HepG2 (cell line): Measurements from ENCODE around the gene CHCHD3.

Experiments used
- ATF3 ChIP-seq: sonication (generic); formaldehyde crosslinking; IDR thresholded peaks from 2 replicates; pipeline ENCODE4 v1.4.0; 2020; ENCODE audit warnings: missing genetic modification reagents
- CEBPB ChIP-seq: IDR thresholded peaks from 2 replicates; pipeline ENCODE4 v1.6.1; 2011; ENCODE audit warnings: low read depth, low read length, improper control_type of control experiment, borderline replicate concordance
- CTCF ChIP-seq: sonication (generic); formaldehyde crosslinking; IDR thresholded peaks from 2 replicates; pipeline ENCODE4 v1.5.0; 2020; ENCODE audit warnings: mild to moderate bottlenecking, missing genetic modification reagents, moderate library complexity
- ELF3 ChIP-seq: IDR thresholded peaks from 2 replicates; pipeline ENCODE4 v1.6.1; 2016; ENCODE audit warnings: missing genetic modification reagents, missing compliant biosample characterization
- EP300 ChIP-seq, 3 experiments: sonication (generic) in 1 of 3; formaldehyde crosslinking in 1 of 3; IDR thresholded peaks; 2 replicates each; pipeline versions ENCODE4 v1.5.1 to v1.6.1; 2011 to 2020; ENCODE audit warnings: low read depth in 2 of 3, low read length in 2 of 3, borderline replicate concordance in 1 of 3, improper control_type of control experiment in 1 of 3, mild to moderate bottlenecking in 1 of 3, missing genetic modification reagents in 1 of 3, moderate library complexity in 1 of 3
- EZH2 ChIP-seq: conservative IDR thresholded peaks from 2 replicates; pipeline ENCODE4 v1.6.1; 2012; ENCODE audit warnings: mild to moderate bottlenecking, low read depth, low read length, moderate library complexity
- FOXK2 ChIP-seq: fragments of 450-650 bp; IDR thresholded peaks from 2 replicates; pipeline ENCODE4 v1.6.1; 2016
- POLR2AphosphoS5 ChIP-seq: IDR thresholded peaks from 2 replicates; pipeline ENCODE4 v1.6.1; 2012; ENCODE audit warnings: low read depth, low read length
- TBL1XR1 ChIP-seq: fragments of 150-350 bp; IDR thresholded peaks from 2 replicates; pipeline ENCODE4 v1.6.1; 2014; ENCODE audit warnings: borderline replicate concordance, low read length; ENCODE audit not compliant: partially characterized antibody
- THRA ChIP-seq: sonication (generic); formaldehyde crosslinking; IDR thresholded peaks from 2 replicates; pipeline ENCODE4 v1.4.0; 2020; ENCODE audit warnings: missing genetic modification reagents, borderline replicate concordance
- YY1 ChIP-seq: IDR thresholded peaks from 2 replicates; pipeline ENCODE4 v1.6.1; 2011; ENCODE audit warnings: low read length, low read depth, moderate library complexity, mild to moderate bottlenecking; ENCODE audit not compliant: insufficient read depth, insufficient replicate concordance
- ZBTB1 ChIP-seq: sonication (generic); formaldehyde crosslinking; IDR thresholded peaks from 2 replicates; pipeline ENCODE4 v1.4.0; 2020; ENCODE audit warnings: missing genetic modification reagents, borderline replicate concordance
- ZNF12 ChIP-seq: sonication (generic); formaldehyde crosslinking; IDR thresholded peaks from 2 replicates; pipeline ENCODE4 v1.5.0; 2020; ENCODE audit warnings: missing genetic modification reagents
- ZNF780A ChIP-seq: sonication (generic); formaldehyde crosslinking; IDR thresholded peaks from 2 replicates; pipeline ENCODE4 v1.8.0; 2022; ENCODE audit warnings: mild to moderate bottlenecking, missing genetic modification reagents, moderate library complexity

- TF ChIP-seq CTCF (CRISPR knock-in tag) (no peak), CEBPB (no peak), EZH2 (no peak), ZNF12 (CRISPR knock-in tag) (no peak), TBL1XR1 (no peak), YY1 (no peak), ATF3 (CRISPR knock-in tag) (no peak), THRA (CRISPR knock-in tag) (no peak), ELF3 (CRISPR knock-in tag) (no peak), ZBTB1 (CRISPR knock-in tag) (no peak), POLR2AphosphoS5 (no peak), FOXK2 (no peak), ZNF780A (no peak), EP300 (IDR thresholded peaks at IDR 0.05; ENCODE audit: low read depth in 2 of 2, low read length in 2 of 2) (no peak), EP300 (CRISPR knock-in tag; IDR thresholded peaks at IDR 0.05; ENCODE audit: borderline replicate concordance) (no peak)
Measured at GRCh38 chr7:132785870-132786269, 296.0 kb downstream of the CHCHD3 start.
